SU-DHL-6 (cell line): ENCODE results near the gene FXYD1.

ENCODE experiments used
- H2AFZ ChIP-seq: fragments of 200-600 bp; sonication (generic); 2 replicates; pipeline ENCODE4 v1.6.1; 2014; ENCODE audit warnings: low read depth, mild to moderate bottlenecking, moderate library complexity, mixed read lengths, antibody characterized with exemption, low read length; ENCODE audit not compliant: severe bottlenecking
- H3F3A ChIP-seq: fragments of 200-600 bp; shearing (Covaris generic); 2 replicates; pipeline ENCODE4 v1.6.0; 2016; ENCODE audit warnings: antibody characterized with exemption, mild to moderate bottlenecking; ENCODE audit not compliant: insufficient read depth
- H3K27ac ChIP-seq: fragments of 200-600 bp; sonication (generic); 2 replicates; pipeline ENCODE4 v1.5.1; 2016; ENCODE audit warnings: low read depth, mild to moderate bottlenecking, low read length, moderate library complexity, mixed read lengths
- H3K27me3 ChIP-seq: fragments of 200-600 bp; sonication (generic), shearing (Covaris generic); 2 replicates; pipeline ENCODE4 v1.6.0; 2014; ENCODE audit warnings: mild to moderate bottlenecking, low read length
- H3K36me3 ChIP-seq: fragments of 200-600 bp; sonication (generic); 2 replicates; pipeline ENCODE4 v1.6.1; 2014; ENCODE audit warnings: mild to moderate bottlenecking, low read length, mixed read lengths
- H3K4me2 ChIP-seq: fragments of 300-600, 200-600 bp; shearing (Covaris generic), sonication (generic); 2 replicates; pipeline ENCODE4 v1.6.0; 2014; ENCODE audit warnings: low read length, low read depth, mild to moderate bottlenecking; ENCODE audit not compliant: poor library complexity, severe bottlenecking
- H3K4me3 ChIP-seq: fragments of 200-600 bp; sonication (generic); 2 replicates; pipeline ENCODE4 v1.5.1; 2014; ENCODE audit warnings: antibody characterized with exemption, low read length, mild to moderate bottlenecking, mixed read lengths; ENCODE audit not compliant: insufficient read depth, poor library complexity, severe bottlenecking
- H3K79me2 ChIP-seq: fragments of 200-600 bp; sonication (generic); 2 replicates; pipeline ENCODE4 v1.6.1; 2014; ENCODE audit warnings: mild to moderate bottlenecking, low read length, moderate library complexity; ENCODE audit not compliant: insufficient read depth
- H3K9ac ChIP-seq: fragments of 200-600 bp; sonication (generic); 2 replicates; pipeline ENCODE4 v1.7.0; 2014; ENCODE audit warnings: mild to moderate bottlenecking, low read length
- H3K9me2 ChIP-seq: fragments of 200-600 bp; sonication (generic); replicated peaks from 2 replicates; pipeline ENCODE4 v1.6.1; 2014; ENCODE audit warnings: low read length; ENCODE audit not compliant: insufficient read depth
- H3K9me3 ChIP-seq: fragments of 200-600 bp; sonication (generic); 2 replicates; pipeline ENCODE4 v1.6.1; 2014; ENCODE audit warnings: low read length, mixed read lengths; ENCODE audit not compliant: insufficient read depth
- H4K20me1 ChIP-seq: fragments of 200-600 bp; sonication (generic); 2 replicates; pipeline ENCODE4 v1.6.1; 2014; ENCODE audit warnings: low read depth, mild to moderate bottlenecking, antibody characterized with exemption, low read length, moderate library complexity, mixed read lengths
- CTCF ChIP-seq: fragments of 200-600 bp; sonication (generic); IDR thresholded peaks from one replicate; pipeline ENCODE4 v1.5.1; 2017; ENCODE audit warnings: antibody characterized with exemption, mild to moderate bottlenecking, low read length, moderate library complexity; ENCODE audit not compliant: insufficient read depth, poor library complexity, severe bottlenecking
- EZH2phosphoT487 ChIP-seq: fragments of 200-600 bp; sonication (generic), shearing (Covaris generic); conservative IDR thresholded peaks from 2 replicates; pipeline ENCODE4 v1.6.1; 2018; ENCODE audit warnings: mild to moderate bottlenecking, antibody characterized with exemption, low read length, moderate library complexity, mixed read lengths

The FXYD1 gene

GRCh38 chr19:35146746-35147459 lies 8.3 kb downstream of the FXYD1 start:
- no peaks in the 10 kb centered on the region for H3K79me2 ChIP-seq
- no peak overlapping the region for H3K4me3 ChIP-seq
- TF ChIP-seq CTCF (no peak), EZH2phosphoT487 (no peak)
- peaks cover 2% of the 10 kb centered on the region; the same call in 1 of the 2 replicates for H3F3A ChIP-seq
- H3K4me2 ChIP-seq = no peak overlapping the region
- no peaks in the 10 kb centered on the region for H3K27me3 ChIP-seq
- no peak overlapping the region for H3K27ac ChIP-seq
- no peaks in the 10 kb centered on the region for H4K20me1 ChIP-seq
- no peaks in the 10 kb centered on the region for H3K36me3 ChIP-seq
- no peak overlapping the region for H2AFZ ChIP-seq
- H3K9ac ChIP-seq = no peak overlapping the region
- H3K9me3 ChIP-seq = no peaks in the 10 kb centered on the region
- no peaks in the 10 kb centered on the region for H3K9me2 ChIP-seq

GRCh38 chr19:35149463-35149862 lies 10.8 kb downstream of the FXYD1 start:
- H3K27ac ChIP-seq = no peak overlapping the region
- H2AFZ ChIP-seq = no peak overlapping the region
- TF ChIP-seq EZH2phosphoT487 (no peak), CTCF (no peak)
- H3K27me3 ChIP-seq = no peaks in the 10 kb centered on the region
- H3K9me3 ChIP-seq = no peaks in the 10 kb centered on the region
- no peaks in the 10 kb centered on the region for H3K36me3 ChIP-seq
- no peaks in the 10 kb centered on the region for H4K20me1 ChIP-seq
- no peak overlapping the region for H3K4me3 ChIP-seq
- no peaks in the 10 kb centered on the region for H3F3A ChIP-seq
- H3K9ac ChIP-seq = no peak overlapping the region
- no peaks in the 10 kb centered on the region; the same call in 1 of the 2 replicates for H3K79me2 ChIP-seq
- H3K9me2 ChIP-seq = no peaks in the 10 kb centered on the region
- no peak overlapping the region for H3K4me2 ChIP-seq

GRCh38 chr19:35150445-35150844 lies 11.8 kb downstream of the FXYD1 start:
- H4K20me1 ChIP-seq = no peaks in the 10 kb centered on the region
- H3F3A ChIP-seq = no peaks in the 10 kb centered on the region
- H3K79me2 ChIP-seq = peaks cover 9% of the 10 kb centered on the region; the same call in 1 of the 2 replicates
- H3K4me3 ChIP-seq = no peak overlapping the region
- TF ChIP-seq EZH2phosphoT487 (no peak), CTCF (no peak)
- H3K9ac ChIP-seq = no peak overlapping the region
- no peaks in the 10 kb centered on the region for H3K27me3 ChIP-seq
- H3K9me3 ChIP-seq = no peaks in the 10 kb centered on the region
- no peaks in the 10 kb centered on the region for H3K36me3 ChIP-seq
- no peak overlapping the region for H3K27ac ChIP-seq
- no peaks in the 10 kb centered on the region for H3K9me2 ChIP-seq
- no peak overlapping the region for H3K4me2 ChIP-seq
- H2AFZ ChIP-seq = no peak overlapping the region
